Endothelial cell of umbilical vein (primary cell): Measurements from ENCODE around the gene XYLT1. TPM values are rescaled to one million over a fixed set of nuclear protein-coding genes. Genes with fewer than 3 reads are reported as not detected.

Source experiments
- BruUV-seq: library from RNA; stranded (reverse); fragments of 400-500 nt; replicated peaks from 2 replicates; lab custom pipeline; 2021; lab: Mats Ljungman, UMichigan
- CTCF ChIA-PET: fragments of 300-600, 350-600 bp; sonication (Branson Sonifier 250); formaldehyde crosslinking; loops from one replicate; lab custom pipeline; 2021; ENCODE audit warnings: antibody characterized with exemption, inconsistent platforms; lab: Charles Lee
- POLR2A ChIA-PET: fragments of 300-600, 350-600 bp; sonication (Branson Sonifier 250); formaldehyde crosslinking; loops from one replicate; lab custom pipeline; 2021; ENCODE audit warnings: antibody characterized with exemption, inconsistent platforms; lab: Charles Lee
- DNase-seq: peaks from one replicate; pipeline ENCODE4 v3.0.0-alpha.2; 2011; ENCODE audit warnings: low read depth, low spot score
- FAIRE-seq: peaks from 2 replicates; lab custom pipeline; 2011; peaks lifted over from hg19 to GRCh38; lab: Jason Lieb, UNC
- H2AFZ ChIP-seq: 2 replicates; pipeline ENCODE4 v1.6.0; 2012; ENCODE audit warnings: low read depth, low read length, control low read depth, inconsistent platforms
- H3K27ac ChIP-seq: 2 replicates; pipeline ENCODE4 v1.5.1; 2011; ENCODE audit warnings: low read depth, mild to moderate bottlenecking, control low read depth, low read length, moderate library complexity; ENCODE audit not compliant: insufficient read depth
- H3K27me3 ChIP-seq, 2 experiments: 2 replicates each; pipeline versions ENCODE4 v1.6.0 to v1.6.1; 2011; ENCODE audit warnings: low read length in 2 of 2, mixed read lengths in 1 of 2; ENCODE audit not compliant: control insufficient read depth in 2 of 2, insufficient read depth in 2 of 2
- H3K36me3 ChIP-seq, 2 experiments: 2 replicates in 1 of 2; 3 replicates in 1 of 2; pipeline ENCODE4 v1.5.1; 2011; ENCODE audit warnings: low read length in 2 of 2, mild to moderate bottlenecking in 1 of 2, moderate library complexity in 1 of 2; ENCODE audit not compliant: control insufficient read depth in 2 of 2, insufficient read depth in 2 of 2; ENCODE audit errors: extremely low read depth in 1 of 2
- H3K4me1 ChIP-seq: 3 replicates; pipeline ENCODE4 v1.5.1; 2011; ENCODE audit warnings: mild to moderate bottlenecking, low read length; ENCODE audit not compliant: control insufficient read depth, insufficient read depth; ENCODE audit errors: extremely low read depth
- H3K4me2 ChIP-seq: 2 replicates; pipeline ENCODE4 v1.6.1; 2011; ENCODE audit warnings: low read length, control low read depth, mixed read lengths; ENCODE audit not compliant: insufficient read depth
- H3K4me3 ChIP-seq, 3 experiments: fragments of 200-600 bp in 1 of 3; sonication (generic), shearing (Covaris generic) in 1 of 3; replicated peaks in 1 of 3; 2 replicates each; pipeline ENCODE4 v1.5.1; 2011 to 2016; ENCODE audit warnings: control low read depth in 3 of 3, low read length in 3 of 3, mild to moderate bottlenecking in 2 of 3, inconsistent platforms in 1 of 3, low read depth in 1 of 3, moderate library complexity in 1 of 3; ENCODE audit not compliant: insufficient read depth in 1 of 3
- H3K79me2 ChIP-seq: 2 replicates; pipeline ENCODE4 v1.6.0; 2012; ENCODE audit warnings: low read length, inconsistent platforms; ENCODE audit not compliant: control insufficient read depth, insufficient read depth
- H3K9ac ChIP-seq: replicated peaks from 2 replicates; pipeline ENCODE3; 2011; ENCODE audit warnings: low read length, control low read depth; ENCODE audit not compliant: insufficient read depth; ENCODE audit errors: extremely low read depth
- H3K9me1 ChIP-seq: replicated peaks from 3 replicates; pipeline ENCODE4 v1.6.0; 2011; ENCODE audit warnings: mild to moderate bottlenecking, low read length; ENCODE audit not compliant: control insufficient read depth, insufficient read depth; ENCODE audit errors: extremely low read depth
- H3K9me3 ChIP-seq: replicated peaks from 2 replicates; pipeline ENCODE4 v1.5.1; 2012; ENCODE audit warnings: low read length, inconsistent platforms; ENCODE audit not compliant: control insufficient read depth, insufficient read depth
- H4K20me1 ChIP-seq: replicated peaks from 2 replicates; pipeline ENCODE3; 2011; ENCODE audit warnings: mild to moderate bottlenecking, low read length; ENCODE audit not compliant: control insufficient read depth, insufficient read depth; ENCODE audit errors: extremely low read depth
- EZH2 ChIP-seq: IDR thresholded peaks from 2 replicates; pipeline ENCODE4 v1.6.1; 2012; ENCODE audit warnings: borderline replicate concordance, low read depth, mild to moderate bottlenecking, moderate library complexity, low read length, inconsistent platforms; ENCODE audit not compliant: severe bottlenecking
- FOS ChIP-seq: IDR thresholded peaks from 2 replicates; pipeline ENCODE4 v1.6.1; 2011; ENCODE audit warnings: mild to moderate bottlenecking, low read length, moderate library complexity, borderline replicate concordance; ENCODE audit not compliant: insufficient read depth
- GATA2 ChIP-seq: IDR thresholded peaks from 2 replicates; pipeline ENCODE4 v1.7.0; 2011; ENCODE audit warnings: low read depth, mild to moderate bottlenecking, moderate library complexity, mixed read lengths, low read length; ENCODE audit not compliant: insufficient read length, insufficient read depth
- JUN ChIP-seq: IDR thresholded peaks from 2 replicates; pipeline ENCODE4 v1.6.1; 2011; ENCODE audit warnings: borderline replicate concordance, low read depth; ENCODE audit not compliant: insufficient read length, insufficient read depth
- MYC ChIP-seq: IDR thresholded peaks from one replicate; pipeline ENCODE4 v1.6.1; 2011; ENCODE audit warnings: mild to moderate bottlenecking, low read depth, low read length
- POLR2A ChIP-seq: IDR thresholded peaks from 2 replicates; pipeline ENCODE4 v1.6.1; 2012; ENCODE audit warnings: low read depth, mild to moderate bottlenecking, control low read depth, low read length
- POLR2AphosphoS5 ChIP-seq: IDR thresholded peaks from 2 replicates; pipeline ENCODE4 v1.6.1; 2012; ENCODE audit warnings: low read depth, mild to moderate bottlenecking, control low read depth, low read length, moderate library complexity; ENCODE audit not compliant: insufficient read depth
- dilution Hi-C: fragments of 300-500 bp; cut with MboI; formaldehyde crosslinking; loops from one replicate; pipeline ENCODE4 v1.15.0; 2019; ENCODE audit warnings: low sequenced_read_pairs; ENCODE audit not compliant: extremely low pct_ligation_motif_present
- intact Hi-C: fragments of 100-400 bp; cut with micrococcal nuclease; formaldehyde crosslinking; loops from one replicate; pipeline ENCODE4 v1.10.0; 2022
- polyA plus RNA-seq, 4 experiments: library from polyadenylated mRNA; depleted of rRNA in 3 of 4; stranded (reverse) in 3 of 4; unstranded in 1 of 4; fragments of >200 nt; gene quantifications; 2 replicates each; pipeline versions ENCODE4 v1.2.1 to v1.2.3, GENCODE V29; 2011 to 2012; ENCODE audit warnings: missing spikeins in 1 of 4
- total RNA-seq: library from RNA; stranded (reverse); gene quantifications from 2 replicates; pipeline ENCODE4 v1.2.3, GENCODE V29; 2021
- TF ChIP-seq, protein P1 (sequence below): IDR thresholded peaks from 2 replicates; pipeline ENCODE4 v1.6.1; 2011; ENCODE audit not compliant: insufficient read depth, insufficient read length
- TF ChIP-seq, protein P2 (sequence below), 2 donors: IDR thresholded peaks; 1 replicate in 1 of 2; 2 replicates in 1 of 2; pipeline ENCODE4 v1.5.1; 2011; ENCODE audit warnings: low read length in 2 of 2, mild to moderate bottlenecking in 2 of 2, moderate library complexity in 2 of 2, control low read depth in 1 of 2, inconsistent platforms in 1 of 2, low read depth in 1 of 2; ENCODE audit not compliant: insufficient read depth in 1 of 2; ENCODE audit errors: extremely low read depth in 1 of 2

XYLT1 gene
- total and polyA plus RNA-seq, 2 donors (not counting 3 experiments of a cell fraction or from before 2014, with no cell fraction given) = 0.63 to 2.9 TPM

DNA sequence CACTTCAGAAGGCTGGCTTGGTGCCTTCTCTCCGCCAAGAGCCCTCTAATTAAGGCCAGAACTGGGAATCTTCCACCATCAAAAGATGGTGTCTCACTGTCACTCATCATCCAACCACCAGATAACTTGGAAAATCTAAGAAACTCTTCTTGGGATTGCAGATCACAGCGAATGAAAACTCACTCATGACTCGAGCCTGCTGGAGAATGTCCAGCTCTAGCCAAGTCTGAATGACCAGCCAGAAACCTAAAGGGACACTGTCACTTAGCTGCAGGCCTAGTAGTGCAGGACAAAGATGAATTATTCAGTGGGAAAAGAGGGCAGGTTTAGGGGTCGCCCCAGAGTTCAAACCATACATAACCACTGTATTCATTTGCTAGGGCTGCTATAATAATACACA lies 107.8 kb downstream of the XYLT1 start:
- BruUV-seq = no TSS peak
- no peak overlapping the region for H3K9ac ChIP-seq
- DNase-seq (no peak), FAIRE-seq (no peak)
- H3K4me2 ChIP-seq = no peak overlapping the region
- H2AFZ ChIP-seq = no peak overlapping the region
- no peaks in the 10 kb centered on the region for H3K9me1 ChIP-seq
- no peaks in the 10 kb centered on the region for H4K20me1 ChIP-seq
- dilution Hi-C loops (no loop called here), intact Hi-C loops (no loop called here)
- no peaks in the 10 kb centered on the region for H3K9me3 ChIP-seq
- TF ChIP-seq FOS = no peak
- no peak for TF ChIP-seq MYC
- no peak for TF ChIP-seq POLR2A
- TF ChIP-seq, protein P1, sequence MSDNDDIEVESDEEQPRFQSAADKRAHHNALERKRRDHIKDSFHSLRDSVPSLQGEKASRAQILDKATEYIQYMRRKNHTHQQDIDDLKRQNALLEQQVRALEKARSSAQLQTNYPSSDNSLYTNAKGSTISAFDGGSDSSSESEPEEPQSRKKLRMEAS = no peak
- TF ChIP-seq GATA2 = no peak
- no peak for TF ChIP-seq EZH2
- peaks cover 27% of the 10 kb centered on the region for H3K4me1 ChIP-seq
- ChIA-PET CTCF (no interaction called here), POLR2A (no interaction called here)
- H3K36me3 ChIP-seq = no peaks in the 10 kb centered on the region
- no peak overlapping the region for H3K27ac ChIP-seq
- no peak overlapping the region for H3K4me3 ChIP-seq
- H3K27me3 ChIP-seq = no peaks in the 10 kb centered on the region
- H3K79me2 ChIP-seq = no peaks in the 10 kb centered on the region

DNA sequence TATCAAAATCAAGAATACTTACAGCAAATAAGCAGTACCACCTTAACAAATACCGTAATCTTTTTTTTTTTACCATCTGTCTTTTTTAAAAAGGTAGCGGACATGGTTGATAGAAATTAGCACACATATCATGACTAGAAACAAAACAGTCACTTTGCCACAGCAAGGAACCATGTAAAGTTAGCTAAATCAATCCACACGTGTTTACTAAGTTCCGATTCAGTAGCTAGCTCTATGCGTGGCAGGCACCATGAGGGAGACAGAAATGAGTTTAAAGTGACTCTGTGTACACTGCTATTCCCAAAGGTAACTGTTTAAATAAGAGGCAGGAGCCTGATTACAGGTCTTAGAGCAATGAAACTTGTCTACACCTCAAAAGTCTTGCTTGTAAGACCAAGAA lies 108.6 kb downstream of the XYLT1 start:
- Histone ChIP-seq H3K36me3 (no peaks in the 10 kb centered on the region), H3K9me1 (no peaks in the 10 kb centered on the region), H2AFZ (no peak overlapping the region), H4K20me1 (no peaks in the 10 kb centered on the region), H3K9ac (no peak overlapping the region), H3K4me2 (no peak overlapping the region), H3K9me3 (no peaks in the 10 kb centered on the region), H3K4me1 (peaks cover 24% of the 10 kb centered on the region), H3K4me3 (no peak overlapping the region), H3K27me3 (no peaks in the 10 kb centered on the region), H3K79me2 (no peaks in the 10 kb centered on the region), H3K27ac (no peak overlapping the region)
- FAIRE-seq (no peak), DNase-seq (no peak)
- ChIA-PET POLR2A (no interaction called here), CTCF (no interaction called here)
- BruUV-seq = no TSS peak
- intact Hi-C loops = no loop called here
- dilution Hi-C loops = no loop called here
- TF ChIP-seq GATA2 = no peak
- TF ChIP-seq, protein P1 = no peak
- TF ChIP-seq FOS = no peak
- TF ChIP-seq JUN = no peak
- TF ChIP-seq EZH2 = no peak
- no peak for TF ChIP-seq MYC
- TF ChIP-seq POLR2A = no peak
- no peak for TF ChIP-seq POLR2AphosphoS5
- TF ChIP-seq, protein P2, sequence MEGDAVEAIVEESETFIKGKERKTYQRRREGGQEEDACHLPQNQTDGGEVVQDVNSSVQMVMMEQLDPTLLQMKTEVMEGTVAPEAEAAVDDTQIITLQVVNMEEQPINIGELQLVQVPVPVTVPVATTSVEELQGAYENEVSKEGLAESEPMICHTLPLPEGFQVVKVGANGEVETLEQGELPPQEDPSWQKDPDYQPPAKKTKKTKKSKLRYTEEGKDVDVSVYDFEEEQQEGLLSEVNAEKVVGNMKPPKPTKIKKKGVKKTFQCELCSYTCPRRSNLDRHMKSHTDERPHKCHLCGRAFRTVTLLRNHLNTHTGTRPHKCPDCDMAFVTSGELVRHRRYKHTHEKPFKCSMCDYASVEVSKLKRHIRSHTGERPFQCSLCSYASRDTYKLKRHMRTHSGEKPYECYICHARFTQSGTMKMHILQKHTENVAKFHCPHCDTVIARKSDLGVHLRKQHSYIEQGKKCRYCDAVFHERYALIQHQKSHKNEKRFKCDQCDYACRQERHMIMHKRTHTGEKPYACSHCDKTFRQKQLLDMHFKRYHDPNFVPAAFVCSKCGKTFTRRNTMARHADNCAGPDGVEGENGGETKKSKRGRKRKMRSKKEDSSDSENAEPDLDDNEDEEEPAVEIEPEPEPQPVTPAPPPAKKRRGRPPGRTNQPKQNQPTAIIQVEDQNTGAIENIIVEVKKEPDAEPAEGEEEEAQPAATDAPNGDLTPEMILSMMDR (IDR thresholded peaks at IDR 0.05; ENCODE audit: extremely low read depth in 1 of 2, insufficient read depth in 1 of 2, low read depth in 1 of 2, low read length in 2 of 2) = no peak
